GM23248 (cell line): ENCODE measurements around the gene MON1B. TPM values are rescaled to one million over a fixed set of nuclear protein-coding genes. Genes with fewer than 3 reads are reported as not detected.
"Not testable (repeated sequence)": the region's sequence is repeated elsewhere in the genome, so short reads cannot be mapped to it uniquely, and the experiment has no call there.

Experiments
- DNase-seq: peaks from one replicate; pipeline ENCODE4 v3.0.0-alpha.2; 2015
- H2AFZ ChIP-seq: fragments of 200-600 bp; sonication (generic); 2 replicates; pipeline ENCODE4 v1.6.1; 2016; ENCODE audit warnings: antibody characterized with exemption
- H3F3A ChIP-seq: fragments of 200-600 bp; sonication (generic); 2 replicates; pipeline ENCODE4 v1.6.1; 2016; ENCODE audit warnings: mild to moderate bottlenecking, antibody characterized with exemption, mixed run types; ENCODE audit not compliant: insufficient read depth
- H3K27ac ChIP-seq: fragments of 200-600 bp; sonication (generic); 2 replicates; pipeline ENCODE4 v1.5.1; 2016; ENCODE audit warnings: mild to moderate bottlenecking
- H3K27me3 ChIP-seq: fragments of 200-600 bp; sonication (generic); replicated peaks from 2 replicates; pipeline ENCODE4 v1.6.1; 2016; ENCODE audit warnings: mild to moderate bottlenecking; ENCODE audit not compliant: insufficient read depth
- H3K36me3 ChIP-seq: fragments of 200-600 bp; sonication (generic); 2 replicates; pipeline ENCODE4 v1.6.1; 2016; ENCODE audit warnings: low read depth, mild to moderate bottlenecking
- H3K4me1 ChIP-seq: fragments of 200-600 bp; sonication (generic); 2 replicates; pipeline ENCODE4 v1.6.1; 2016; ENCODE audit warnings: mild to moderate bottlenecking; ENCODE audit not compliant: insufficient read depth
- H3K4me2 ChIP-seq: fragments of 200-600 bp; sonication (generic); one replicate; pipeline ENCODE4 v1.6.1; 2016; ENCODE audit warnings: mild to moderate bottlenecking; ENCODE audit not compliant: unreplicated experiment
- H3K4me3 ChIP-seq: fragments of 200-600 bp; sonication (generic); 2 replicates; pipeline ENCODE4 v1.5.1; 2016; ENCODE audit warnings: mild to moderate bottlenecking
- H3K79me2 ChIP-seq: fragments of 200-600 bp; sonication (generic); 2 replicates; pipeline ENCODE4 v1.6.1; 2016; ENCODE audit warnings: mild to moderate bottlenecking; ENCODE audit not compliant: insufficient read depth
- H3K9ac ChIP-seq: fragments of 200-600 bp; sonication (generic); 2 replicates; pipeline ENCODE4 v1.6.1; 2016; ENCODE audit warnings: mild to moderate bottlenecking
- H3K9me2 ChIP-seq: fragments of 200-600 bp; sonication (generic); 2 replicates; pipeline ENCODE4 v1.6.1; 2016; ENCODE audit warnings: mixed run types, mild to moderate bottlenecking, moderate library complexity; ENCODE audit not compliant: insufficient read depth
- H3K9me3 ChIP-seq: fragments of 200-600 bp; sonication (generic); one replicate; pipeline ENCODE4 v1.6.1; 2017; ENCODE audit warnings: low read depth
- H4K20me1 ChIP-seq: fragments of 200-600 bp; sonication (generic); 2 replicates; pipeline ENCODE4 v1.6.0; 2016; ENCODE audit not compliant: insufficient read depth
- EZH2 ChIP-seq: fragments of 200-600 bp; sonication (generic); IDR thresholded peaks from 2 replicates; pipeline ENCODE4 v1.6.1; 2018; ENCODE audit warnings: antibody characterized with exemption, mild to moderate bottlenecking; ENCODE audit not compliant: insufficient read depth, poor library complexity, severe bottlenecking
- EZH2phosphoT487 ChIP-seq: fragments of 200-600 bp; sonication (generic); IDR thresholded peaks from 2 replicates; pipeline ENCODE4 v1.6.1; 2018; ENCODE audit warnings: antibody characterized with exemption, moderate library complexity, mild to moderate bottlenecking, low read depth; ENCODE audit not compliant: insufficient read depth
- WGBS, 2 experiments: methylation state at CpG; one replicate each; pipeline ENCODE4 v1.1.6; 2015 to 2017; ENCODE audit warnings: low lambda C conversion rate in 2 of 2, low coverage in 1 of 2; ENCODE audit errors: missing lambda C conversion rate in 2 of 2; 5-methylcytosine and 5-hydroxymethylcytosine counted together
- in situ Hi-C: fragments of 300-500 bp; cut with MboI; formaldehyde crosslinking; loops from 2 replicates; pipeline ENCODE4 v1.15.0; 2020
- polyA plus RNA-seq: library from polyadenylated mRNA; unstranded; fragments of >200 nt; fragmentation: Nextera tagmentation; extraction: Ambion mirVana; gene quantifications from 2 replicates; pipeline ENCODE4 v1.2.1, GENCODE V29; 2016
- total RNA-seq: library from RNA; depleted of rRNA; stranded (reverse); fragments of >200 nt; shearing (Covaris generic); gene quantifications from 2 replicates; pipeline ENCODE4 v1.2.3, GENCODE V29; 2014

MON1B gene
- total and polyA plus RNA-seq, 2 experiments from 2014 or later, result 9.3 to 22.8 TPM

GRCh38 chr16:77183137-77183536 lies 7.9 kb upstream of the MON1B start:
- Histone ChIP-seq H3K4me3 (no peak overlapping the region), H3K9ac (no peak overlapping the region), H3K4me2 (no peak overlapping the region), H3K27me3 (no peaks in the 10 kb centered on the region), H3K4me1 (no peaks in the 10 kb centered on the region), H4K20me1 (no peaks in the 10 kb centered on the region), H3K36me3 (no peaks in the 10 kb centered on the region), H3K9me2 (no peaks in the 10 kb centered on the region), H3K9me3 (no peaks in the 10 kb centered on the region), H2AFZ (no peak overlapping the region), H3K79me2 (no peaks in the 10 kb centered on the region), H3F3A (no peaks in the 10 kb centered on the region), H3K27ac (no peak overlapping the region)
- WGBS, 2 experiments, result 67 to 75% methylated on average over 1 of the region's 1 CpG
- DNase-seq, result no peak
- in situ Hi-C loops, result loop anchor here (25.0 kb wide), 1 partner anchor 1696 kb away; the partner anchor contains the start of gene CHST6
- no peak for TF ChIP-seq EZH2phosphoT487
- TF ChIP-seq EZH2, result no peak

- in situ Hi-C loops, result loop anchor here (25.0 kb wide), 1 partner anchor 1699 kb away; the partner anchor contains the start of gene CHST6
- not testable (repeated sequence) for H3K4me1 ChIP-seq, H3K4me2 ChIP-seq, H3F3A ChIP-seq, H3K27ac ChIP-seq, H3K36me3 ChIP-seq, H4K20me1 ChIP-seq, H3K9me2 ChIP-seq, H3K79me2 ChIP-seq, H3K27me3 ChIP-seq, H3K4me3 ChIP-seq, H3K9me3 ChIP-seq, H2AFZ ChIP-seq, DNase-seq, H3K9ac ChIP-seq
- WGBS, 2 experiments, result 0 to 8% methylated on average over 1 of the region's 1 CpG
These were observed 4.7 kb upstream of the MON1B start for GRCh38 chr16:77186298-77186697.

- peaks cover 6% of the 10 kb centered on the region for H3K4me1 ChIP-seq
- peak overlapping the region; percentile 88 for H3K4me2 ChIP-seq
- H3K36me3 ChIP-seq, result no peaks in the 10 kb centered on the region
- peaks cover 8% of the 10 kb centered on the region; the same call in 1 of the 2 replicates for H3K9me2 ChIP-seq
- H2AFZ ChIP-seq, result peak overlapping the region; percentile 97
- peak overlapping the region; percentile 87 for H3K9ac ChIP-seq
- peak overlapping the region; percentile 87 for H3K27ac ChIP-seq
- WGBS, 2 experiments, result 2 to 3% methylated on average over 19 of the region's 19 CpGs
- no peaks in the 10 kb centered on the region for H3F3A ChIP-seq
- peak overlapping the region; percentile 98 for H3K4me3 ChIP-seq
- in situ Hi-C loops, result loop anchor here (25.0 kb wide), 1 partner anchor 1703 kb away; the partner anchor contains the start of gene CHST6
- peak; percentile 6 for DNase-seq
- H3K79me2 ChIP-seq, result peaks cover 27% of the 10 kb centered on the region
- no peaks in the 10 kb centered on the region for H3K9me3 ChIP-seq
- no peaks in the 10 kb centered on the region for H3K27me3 ChIP-seq
- no peak for TF ChIP-seq EZH2phosphoT487
- no peak for TF ChIP-seq EZH2
- no peaks in the 10 kb centered on the region for H4K20me1 ChIP-seq
These were observed 856 bp upstream of the MON1B start for GRCh38 chr16:77190190-77190477.

- Histone ChIP-seq H3K9me2 (peaks cover 8% of the 10 kb centered on the region; the same call in 1 of the 2 replicates), H4K20me1 (no peaks in the 10 kb centered on the region), H3K79me2 (peaks cover 27% of the 10 kb centered on the region), H2AFZ (peak overlapping the region; percentile 97), H3K27me3 (no peaks in the 10 kb centered on the region), H3F3A (no peaks in the 10 kb centered on the region), H3K27ac (peak overlapping the region; percentile 87), H3K9me3 (no peaks in the 10 kb centered on the region), H3K4me2 (peak overlapping the region; percentile 93), H3K4me1 (peaks cover 6% of the 10 kb centered on the region), H3K36me3 (no peaks in the 10 kb centered on the region), H3K4me3 (peak overlapping the region; percentile 98), H3K9ac (peak overlapping the region; percentile 87)
- TF ChIP-seq EZH2 (no peak), EZH2phosphoT487 (no peak)
- in situ Hi-C loops, result loop anchor here (25.0 kb wide), 1 partner anchor 1704 kb away; the partner anchor contains the start of gene CHST6
- no peak for DNase-seq
- WGBS, 2 experiments, result 7 to 8% methylated on average over 24 of the region's 24 CpGs
These were observed 424 bp downstream of the MON1B start for GRCh38 chr16:77191259-77191969.
